KG1 (cell line): ENCODE measurements around the gene PIEZO2.
"Not testable (repeated sequence)": the region's sequence is repeated elsewhere in the genome, so short reads cannot be mapped to it uniquely, and the experiment has no call there.

Experiments
- DNase-seq: peaks from one replicate; lab custom pipeline; 2025; lab: John Stamatoyannopoulos, UW

PIEZO2 gene

GRCh38 chr18:10893196-10893595 is 256.2 kb downstream of the PIEZO2 start:
- DNase-seq = no peak

GRCh38 chr18:10892786-10893185 is 256.6 kb downstream of the PIEZO2 start:
- no peak for DNase-seq

- no peak for DNase-seq
These were observed 259.3 kb downstream of the PIEZO2 start for GRCh38 chr18:10890022-10890421.

- DNase-seq = no peak
These were observed 270.7 kb downstream of the PIEZO2 start for GRCh38 chr18:10878703-10879102.

- DNase-seq = no peak
These were observed 271.4 kb downstream of the PIEZO2 start for GRCh38 chr18:10877987-10878386.

- no peak for DNase-seq
These were observed 273.6 kb downstream of the PIEZO2 start for GRCh38 chr18:10875811-10876210.

GRCh38 chr18:10872304-10872703 is 277.1 kb downstream of the PIEZO2 start:
- DNase-seq = no peak

GRCh38 chr18:10864722-10865121 is 284.6 kb downstream of the PIEZO2 start:
- no peak for DNase-seq

GRCh38 chr18:10863026-10863425 is 286.3 kb downstream of the PIEZO2 start:
- no peak for DNase-seq

GRCh38 chr18:10860928-10861327 is 288.4 kb downstream of the PIEZO2 start:
- DNase-seq = no peak

- DNase-seq = no peak
These were observed 289.0 kb downstream of the PIEZO2 start for GRCh38 chr18:10860382-10860781.

GRCh38 chr18:10858477-10858876 is 290.9 kb downstream of the PIEZO2 start:
- DNase-seq = no peak

- no peak for DNase-seq
These were observed 293.2 kb downstream of the PIEZO2 start for GRCh38 chr18:10856132-10856531.

GRCh38 chr18:10852385-10853303 is 296.7 kb downstream of the PIEZO2 start:
- DNase-seq = no peak

GRCh38 chr18:10851824-10852319 is 297.5 kb downstream of the PIEZO2 start:
- peak; percentile 57 for DNase-seq

- DNase-seq = no peak
These were observed 298.5 kb downstream of the PIEZO2 start for GRCh38 chr18:10850840-10851239.

- DNase-seq = no peak
These were observed 299.2 kb downstream of the PIEZO2 start for GRCh38 chr18:10850216-10850615.

GRCh38 chr18:10847907-10848306 is 301.5 kb downstream of the PIEZO2 start:
- no peak for DNase-seq

- no peak for DNase-seq
These were observed 302.0 kb downstream of the PIEZO2 start for GRCh38 chr18:10847408-10847790.

GRCh38 chr18:10846657-10847407 is 302.5 kb downstream of the PIEZO2 start:
- no peak for DNase-seq

GRCh38 chr18:10846035-10846434 is 303.3 kb downstream of the PIEZO2 start:
- DNase-seq = not testable (repeated sequence)

- DNase-seq = no peak
These were observed 305.8 kb downstream of the PIEZO2 start for GRCh38 chr18:10843565-10843964.

- DNase-seq = no peak
These were observed 306.5 kb downstream of the PIEZO2 start for GRCh38 chr18:10842861-10843260.
